Esophagus squamous epithelium (tissue), 4 donors: ENCODE measurements around the gene DLG2.

Experiments used
- POLR2A ChIP-seq, 4 donors: fragments of 450-650 bp; IDR thresholded peaks; one replicate each; pipeline ENCODE4 v1.6.1; 2017; ENCODE audit warnings: antibody characterized with exemption in 4 of 4, mild to moderate bottlenecking in 4 of 4, moderate library complexity in 3 of 4
- TF ChIP-seq, protein P1 (sequence below), 6 experiments: fragments of 450-650 bp in 4 of 6; fragments of 200-600 bp in 2 of 6; sonication (generic) in 2 of 6; IDR thresholded peaks; one replicate each; pipeline ENCODE4 v1.5.1; 2016 to 2019; ENCODE audit warnings: antibody characterized with exemption in 6 of 6, mild to moderate bottlenecking in 4 of 6, moderate library complexity in 4 of 6

DNA sequence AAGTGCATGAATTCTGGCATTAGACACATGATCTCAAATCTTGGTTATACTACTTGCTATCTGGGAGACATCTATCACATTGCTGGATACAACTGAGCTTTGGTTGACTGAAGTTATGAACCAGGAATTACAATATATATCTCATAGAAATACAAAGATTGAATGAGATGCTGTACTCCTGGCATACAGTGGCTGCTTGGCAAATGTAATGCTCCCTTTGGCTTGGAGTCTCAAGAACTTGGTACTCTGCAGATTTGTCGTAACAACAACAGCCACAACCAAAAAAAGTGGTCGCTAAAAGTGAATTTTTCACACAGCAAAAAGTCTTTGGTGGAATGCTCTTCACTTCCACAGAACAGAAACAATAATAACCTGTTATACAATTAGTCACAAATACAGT is 1082.6 kb downstream of the DLG2 start:
- TF ChIP-seq, protein P1, sequence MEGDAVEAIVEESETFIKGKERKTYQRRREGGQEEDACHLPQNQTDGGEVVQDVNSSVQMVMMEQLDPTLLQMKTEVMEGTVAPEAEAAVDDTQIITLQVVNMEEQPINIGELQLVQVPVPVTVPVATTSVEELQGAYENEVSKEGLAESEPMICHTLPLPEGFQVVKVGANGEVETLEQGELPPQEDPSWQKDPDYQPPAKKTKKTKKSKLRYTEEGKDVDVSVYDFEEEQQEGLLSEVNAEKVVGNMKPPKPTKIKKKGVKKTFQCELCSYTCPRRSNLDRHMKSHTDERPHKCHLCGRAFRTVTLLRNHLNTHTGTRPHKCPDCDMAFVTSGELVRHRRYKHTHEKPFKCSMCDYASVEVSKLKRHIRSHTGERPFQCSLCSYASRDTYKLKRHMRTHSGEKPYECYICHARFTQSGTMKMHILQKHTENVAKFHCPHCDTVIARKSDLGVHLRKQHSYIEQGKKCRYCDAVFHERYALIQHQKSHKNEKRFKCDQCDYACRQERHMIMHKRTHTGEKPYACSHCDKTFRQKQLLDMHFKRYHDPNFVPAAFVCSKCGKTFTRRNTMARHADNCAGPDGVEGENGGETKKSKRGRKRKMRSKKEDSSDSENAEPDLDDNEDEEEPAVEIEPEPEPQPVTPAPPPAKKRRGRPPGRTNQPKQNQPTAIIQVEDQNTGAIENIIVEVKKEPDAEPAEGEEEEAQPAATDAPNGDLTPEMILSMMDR (IDR thresholded peaks at IDR 0.05) = no peak
- TF ChIP-seq POLR2A (IDR thresholded peaks at IDR 0.05) = no peak
